PC-9 (cell line): ENCODE results near the gene IL1F10. TPM values are rescaled to one million over a fixed set of nuclear protein-coding genes. Genes with fewer than 3 reads are reported as not detected.

Source experiments
- BruUV-seq: library from RNA; stranded (reverse); fragments of 400-500 nt; replicated peaks from 2 replicates; lab custom pipeline; 2021; lab: Mats Ljungman, UMichigan
- CTCF ChIA-PET: fragments of 300-600 bp; sonication (Branson Sonifier 250); formaldehyde crosslinking; loops from one replicate; lab custom pipeline; 2022; ENCODE audit warnings: antibody characterized with exemption; lab: Charles Lee
- POLR2A ChIA-PET: fragments of 300-600 bp; sonication (Branson Sonifier 250); formaldehyde crosslinking; loops from one replicate; lab custom pipeline; 2022; ENCODE audit warnings: antibody characterized with exemption; ENCODE audit not compliant: unreplicated experiment; lab: Charles Lee
- DNase-seq, 2 experiments: peaks; one replicate each; pipeline versions ENCODE4 v3.0.0 to v3.0.0-alpha.2; 2015 to 2022; ENCODE audit warnings: mixed read lengths in 1 of 2
- H2AFZ ChIP-seq: fragments of 200-600 bp; sonication (generic); 2 replicates; pipeline ENCODE4 v1.8.1; 2017; ENCODE audit warnings: antibody characterized with exemption
- H3F3A ChIP-seq: fragments of 200-600 bp; sonication (generic); 2 replicates; pipeline ENCODE4 v1.8.1; 2017; ENCODE audit warnings: antibody characterized with exemption, mild to moderate bottlenecking, low read depth; ENCODE audit not compliant: insufficient read depth
- H3K27ac ChIP-seq: fragments of 200-600 bp; sonication (generic); 2 replicates; pipeline ENCODE4 v1.6.1; 2016; ENCODE audit warnings: mixed run types
- H3K27me3 ChIP-seq: fragments of 200-600 bp; sonication (generic); 2 replicates; pipeline ENCODE4 v1.6.1; 2016; ENCODE audit warnings: low read depth, mixed run types; ENCODE audit not compliant: insufficient read depth
- H3K36me3 ChIP-seq: fragments of 200-600 bp; sonication (generic); 2 replicates; pipeline ENCODE4 v1.6.1; 2016; ENCODE audit warnings: low read depth, mixed run types
- H3K4me1 ChIP-seq: fragments of 200-600 bp; sonication (generic); replicated peaks from 2 replicates; pipeline ENCODE4 v1.6.1; 2016; ENCODE audit warnings: mixed run types; ENCODE audit not compliant: insufficient read depth
- H3K4me2 ChIP-seq: fragments of 200-600 bp; sonication (generic); 2 replicates; pipeline ENCODE4 v1.6.1; 2017; ENCODE audit warnings: mixed run types
- H3K4me3 ChIP-seq: fragments of 200-600 bp; sonication (generic); 2 replicates; pipeline ENCODE4 v1.6.1; 2016; ENCODE audit warnings: mixed run types
- H3K79me2 ChIP-seq: fragments of 200-600 bp; sonication (generic); 2 replicates; pipeline ENCODE4 v1.6.1; 2017; ENCODE audit warnings: low read depth, mixed run types
- H3K9me2 ChIP-seq: fragments of 200-600 bp; sonication (generic); 2 replicates; pipeline ENCODE4 v1.8.1; 2017; ENCODE audit warnings: mild to moderate bottlenecking; ENCODE audit not compliant: insufficient read depth
- H3K9me3 ChIP-seq: fragments of 200-600 bp; sonication (generic); 2 replicates; pipeline ENCODE4 v1.8.1; 2016; ENCODE audit warnings: low read depth; ENCODE audit not compliant: insufficient read depth
- H4K20me1 ChIP-seq: fragments of 200-600 bp; sonication (generic); 2 replicates; pipeline ENCODE4 v1.8.1; 2017; ENCODE audit not compliant: insufficient read depth
- CTCF ChIP-seq: fragments of 200-600 bp; sonication (generic); conservative IDR thresholded peaks from 2 replicates; pipeline ENCODE4 v1.6.1; 2017; ENCODE audit warnings: mixed run types, antibody characterized with exemption, mild to moderate bottlenecking, moderate library complexity
- EZH2 ChIP-seq: fragments of 200-600 bp; sonication (generic); IDR thresholded peaks from 2 replicates; pipeline ENCODE4 v1.8.0; 2017; ENCODE audit warnings: antibody characterized with exemption, low read depth
- intact Hi-C: fragments of 100-400 bp; cut with micrococcal nuclease; formaldehyde crosslinking; loops from one replicate; pipeline ENCODE4 v1.10.0; 2022; ENCODE audit not compliant: unreplicated experiment
- total RNA-seq: library from RNA; stranded (reverse); gene quantifications from 2 replicates; pipeline ENCODE4 v1.2.3, GENCODE V29; 2021

The IL1F10 gene
- total RNA-seq, 1 experiment from 2014 or later, result not detected

GRCh38 chr2:113114224-113114945 lies 46.6 kb downstream of the IL1F10 start:
- intact Hi-C loops, result no loop called here
- Histone ChIP-seq H3K9me3 (no peaks in the 10 kb centered on the region), H3K27ac (no peak overlapping the region), H3K4me2 (no peak overlapping the region), H3K27me3 (no peaks in the 10 kb centered on the region), H3F3A (peaks cover 9% of the 10 kb centered on the region; the same call in 1 of the 2 replicates), H3K4me3 (no peak overlapping the region), H4K20me1 (no peaks in the 10 kb centered on the region), H3K4me1 (peaks cover 37% of the 10 kb centered on the region), H3K9me2 (no peaks in the 10 kb centered on the region), H2AFZ (no peak overlapping the region), H3K79me2 (no peaks in the 10 kb centered on the region), H3K36me3 (no peaks in the 10 kb centered on the region)
- ChIA-PET POLR2A (no interaction called here), CTCF (interaction anchor here (0.9 kb wide), 1 partner anchor 84 kb away, joined by 13 read pairs; no protein-coding TSS in a partner anchor)
- TF ChIP-seq CTCF (no peak), EZH2 (no peak)
- no TSS peak for BruUV-seq
- no peak for DNase-seq

GRCh38 chr2:113114996-113115395 lies 47.2 kb downstream of the IL1F10 start:
- ChIA-PET CTCF (interaction anchor here (0.9 kb wide), 1 partner anchor 84 kb away, joined by 13 read pairs; no protein-coding TSS in a partner anchor), POLR2A (no interaction called here)
- Histone ChIP-seq H3F3A (peaks cover 9% of the 10 kb centered on the region; the same call in 1 of the 2 replicates), H3K4me3 (no peak overlapping the region), H3K27me3 (no peaks in the 10 kb centered on the region), H3K36me3 (no peaks in the 10 kb centered on the region), H3K79me2 (no peaks in the 10 kb centered on the region), H3K4me2 (no peak overlapping the region), H2AFZ (no peak overlapping the region), H3K9me2 (no peaks in the 10 kb centered on the region), H3K4me1 (peaks cover 37% of the 10 kb centered on the region), H4K20me1 (no peaks in the 10 kb centered on the region), H3K27ac (no peak overlapping the region), H3K9me3 (no peaks in the 10 kb centered on the region)
- intact Hi-C loops, result no loop called here
- no peak for DNase-seq
- no TSS peak for BruUV-seq
- TF ChIP-seq CTCF (no peak), EZH2 (no peak)

- H3K27ac ChIP-seq, result 0 out of 2 replicates have a peak overlapping the region, but pooled peaks have one; percentile 69
- peaks cover 37% of the 10 kb centered on the region for H3K4me1 ChIP-seq
- no peaks in the 10 kb centered on the region for H3K9me2 ChIP-seq
- no peaks in the 10 kb centered on the region for H3K36me3 ChIP-seq
- H3K4me3 ChIP-seq, result no peak overlapping the region
- H3K4me2 ChIP-seq, result no peak overlapping the region
- no peak for DNase-seq
- H3F3A ChIP-seq, result peaks cover 9% of the 10 kb centered on the region; the same call in 1 of the 2 replicates
- H4K20me1 ChIP-seq, result no peaks in the 10 kb centered on the region
- no peak for TF ChIP-seq CTCF
- TF ChIP-seq EZH2, result no peak
- CTCF ChIA-PET, result no interaction called here
- no peaks in the 10 kb centered on the region for H3K27me3 ChIP-seq
- intact Hi-C loops, result no loop called here
- POLR2A ChIA-PET, result no interaction called here
- no peak overlapping the region for H2AFZ ChIP-seq
- BruUV-seq, result no TSS peak
- H3K9me3 ChIP-seq, result no peaks in the 10 kb centered on the region
- H3K79me2 ChIP-seq, result no peaks in the 10 kb centered on the region
Measured at GRCh38 chr2:113116100-113116958, 48.6 kb downstream of the IL1F10 start.
